ENCODE results near the gene TMEM204.

Gene TMEM204

GRCh38 chr16:1533443-1533951 is at the start of gene TMEM204:
TMEM204 (plus strand) TSS chr16:1533666; CDS start chr16:1534276, 610 bp downstream.
- no peak for FAIRE-seq

GRCh38 chr16:1485847-1486496 is 47.5 kb upstream of the TMEM204 start:
- FAIRE-seq = no peak

GRCh38 chr16:1486551-1487390 is 46.7 kb upstream of the TMEM204 start:
- no peak for FAIRE-seq

GRCh38 chr16:1487395-1488053 is 45.9 kb upstream of the TMEM204 start:
- no peak for FAIRE-seq

GRCh38 chr16:1488054-1488601 is 45.3 kb upstream of the TMEM204 start:
- FAIRE-seq = no peak

GRCh38 chr16:1488619-1489018 is 44.8 kb upstream of the TMEM204 start, which contains the start of gene PTX4:
PTX4 (minus strand) TSS chr16:1488944; CDS start chr16:1488909, 35 bp downstream.
- FAIRE-seq = no peak

- FAIRE-seq = no peak
Measured at GRCh38 chr16:1489077-1489476, 44.4 kb upstream of the TMEM204 start.

GRCh38 chr16:1491327-1491726 is 42.1 kb upstream of the TMEM204 start:
- no peak for FAIRE-seq

- no peak for FAIRE-seq
Measured at GRCh38 chr16:1492082-1492922, 41.2 kb upstream of the TMEM204 start.

GRCh38 chr16:1492923-1493745 is 40.3 kb upstream of the TMEM204 start, which contains the start of gene TELO2:
TELO2 (plus strand) TSS chr16:1493360; CDS start chr16:1494282, 922 bp downstream.
- FAIRE-seq = no peak

- no peak for FAIRE-seq
Measured at GRCh38 chr16:1493746-1494094, 39.7 kb upstream of the TMEM204 start.

- FAIRE-seq = no peak
Measured at GRCh38 chr16:1494129-1494640, 39.3 kb upstream of the TMEM204 start.

- no peak for FAIRE-seq
Measured at GRCh38 chr16:1494711-1495110, 38.8 kb upstream of the TMEM204 start.

- FAIRE-seq = no peak
Measured at GRCh38 chr16:1495211-1495888, 38.1 kb upstream of the TMEM204 start.

- FAIRE-seq = no peak
Measured at GRCh38 chr16:1495889-1496262, 37.6 kb upstream of the TMEM204 start.

- no peak for FAIRE-seq
Measured at GRCh38 chr16:1496464-1496863, 37.0 kb upstream of the TMEM204 start.

- FAIRE-seq = no peak
Measured at GRCh38 chr16:1497014-1497598, 36.4 kb upstream of the TMEM204 start.

- no peak for FAIRE-seq
Measured at GRCh38 chr16:1498899-1499676, 34.4 kb upstream of the TMEM204 start.

Measured in islet of Langerhans (tissue), 1 donor.